ENCODE measurements around the gene GDAP1L1.
"Not testable (repeated sequence)": the region's sequence is repeated elsewhere in the genome, so short reads cannot be mapped to it uniquely, and the experiment has no call there.

GDAP1L1 gene

GRCh38 chr20:44291754-44292153 is 44.6 kb downstream of the GDAP1L1 start:
- no peak overlapping the region for H3K4me3 ChIP-seq (ENCODE audit: insufficient read length, low read depth)
- H3K9me3 ChIP-seq (ENCODE audit: insufficient read depth, low read length), result 0 out of 2 replicates have a peak, but pooled peaks cover 7% of the 10 kb centered on the region
- no peak overlapping the region for H3K9ac ChIP-seq (ENCODE audit: insufficient read length, low read depth)
- no peak for TF ChIP-seq SUZ12 (IDR thresholded peaks at IDR 0.05; ENCODE audit: extremely low read depth, insufficient read depth, insufficient read length)
- no peak for TF ChIP-seq YY1 (IDR thresholded peaks at IDR 0.05; ENCODE audit: insufficient read depth, insufficient read length)
- TF ChIP-seq ZNF274 (IDR thresholded peaks at IDR 0.05; ENCODE audit: low read depth, low read length), result no peak
- H3K36me3 ChIP-seq (ENCODE audit: insufficient read depth, insufficient read length, low read length), result no peaks in the 10 kb centered on the region
- no peak for DNase-seq (ENCODE audit: low read depth, low spot score)
- H3K27me3 ChIP-seq (ENCODE audit: insufficient read depth, insufficient read length), result no peaks in the 10 kb centered on the region
- peaks cover 3% of the 10 kb centered on the region for H3K4me1 ChIP-seq (ENCODE audit: insufficient read depth, insufficient read length)

GRCh38 chr20:44296011-44296410 is 48.9 kb downstream of the GDAP1L1 start:
- Histone ChIP-seq H3K27me3 (ENCODE audit: insufficient read depth, insufficient read length) (no peaks in the 10 kb centered on the region), H3K9me3 (ENCODE audit: insufficient read depth, low read length) (no peaks in the 10 kb centered on the region), H3K36me3 (ENCODE audit: insufficient read depth, insufficient read length, low read length) (no peaks in the 10 kb centered on the region), H3K4me1 (ENCODE audit: insufficient read depth, insufficient read length) (peaks cover 3% of the 10 kb centered on the region), H3K9ac (ENCODE audit: insufficient read length, low read depth) (no peak overlapping the region), H3K4me3 (ENCODE audit: insufficient read length, low read depth) (no peak overlapping the region)
- TF ChIP-seq SUZ12 (IDR thresholded peaks at IDR 0.05; ENCODE audit: extremely low read depth, insufficient read depth, insufficient read length) (no peak), ZNF274 (IDR thresholded peaks at IDR 0.05; ENCODE audit: low read depth, low read length) (no peak), YY1 (IDR thresholded peaks at IDR 0.05; ENCODE audit: insufficient read depth, insufficient read length) (no peak)
- no peak for DNase-seq (ENCODE audit: low read depth, low spot score)

- no peak overlapping the region for H3K9ac ChIP-seq (ENCODE audit: insufficient read length, low read depth)
- H3K36me3 ChIP-seq (ENCODE audit: insufficient read depth, insufficient read length, low read length), result no peaks in the 10 kb centered on the region
- no peak overlapping the region for H3K4me3 ChIP-seq (ENCODE audit: insufficient read length, low read depth)
- peaks cover 3% of the 10 kb centered on the region for H3K4me1 ChIP-seq (ENCODE audit: insufficient read depth, insufficient read length)
- no peaks in the 10 kb centered on the region for H3K27me3 ChIP-seq (ENCODE audit: insufficient read depth, insufficient read length)
- no peak for DNase-seq (ENCODE audit: low read depth, low spot score)
- TF ChIP-seq YY1 (IDR thresholded peaks at IDR 0.05; ENCODE audit: insufficient read depth, insufficient read length) (no peak), ZNF274 (IDR thresholded peaks at IDR 0.05; ENCODE audit: low read depth, low read length) (no peak), SUZ12 (IDR thresholded peaks at IDR 0.05; ENCODE audit: extremely low read depth, insufficient read depth, insufficient read length) (no peak)
- no peaks in the 10 kb centered on the region for H3K9me3 ChIP-seq (ENCODE audit: insufficient read depth, low read length)
Measured at GRCh38 chr20:44297721-44298120, 50.6 kb downstream of the GDAP1L1 start.

GRCh38 chr20:44299011-44299535 is 52.0 kb downstream of the GDAP1L1 start:
- not testable (repeated sequence) for H3K4me1 ChIP-seq (ENCODE audit: insufficient read depth, insufficient read length); DNase-seq (ENCODE audit: low read depth, low spot score); H3K9me3 ChIP-seq (ENCODE audit: insufficient read depth, low read length); H3K36me3 ChIP-seq (ENCODE audit: insufficient read depth, insufficient read length, low read length); H3K27me3 ChIP-seq (ENCODE audit: insufficient read depth, insufficient read length); H3K4me3 ChIP-seq (ENCODE audit: insufficient read length, low read depth); H3K9ac ChIP-seq (ENCODE audit: insufficient read length, low read depth)

GRCh38 chr20:44301285-44301684 is 54.2 kb downstream of the GDAP1L1 start:
- H3K9me3 ChIP-seq (ENCODE audit: insufficient read depth, low read length), result no peaks in the 10 kb centered on the region
- H3K27me3 ChIP-seq (ENCODE audit: insufficient read depth, insufficient read length), result no peaks in the 10 kb centered on the region
- no peak overlapping the region for H3K9ac ChIP-seq (ENCODE audit: insufficient read length, low read depth)
- no peaks in the 10 kb centered on the region for H3K4me1 ChIP-seq (ENCODE audit: insufficient read depth, insufficient read length)
- TF ChIP-seq YY1 (IDR thresholded peaks at IDR 0.05; ENCODE audit: insufficient read depth, insufficient read length), result no peak
- TF ChIP-seq ZNF274 (IDR thresholded peaks at IDR 0.05; ENCODE audit: low read depth, low read length), result no peak
- no peak for TF ChIP-seq SUZ12 (IDR thresholded peaks at IDR 0.05; ENCODE audit: extremely low read depth, insufficient read depth, insufficient read length)
- H3K4me3 ChIP-seq (ENCODE audit: insufficient read length, low read depth), result no peak overlapping the region
- no peaks in the 10 kb centered on the region for H3K36me3 ChIP-seq (ENCODE audit: insufficient read depth, insufficient read length, low read length)
- DNase-seq (ENCODE audit: low read depth, low spot score), result no peak

- Histone ChIP-seq H3K9ac (ENCODE audit: insufficient read length, low read depth) (no peak overlapping the region), H3K4me1 (ENCODE audit: insufficient read depth, insufficient read length) (no peaks in the 10 kb centered on the region), H3K27me3 (ENCODE audit: insufficient read depth, insufficient read length) (no peaks in the 10 kb centered on the region), H3K36me3 (ENCODE audit: insufficient read depth, insufficient read length, low read length) (peaks cover 7% of the 10 kb centered on the region), H3K9me3 (ENCODE audit: insufficient read depth, low read length) (no peaks in the 10 kb centered on the region), H3K4me3 (ENCODE audit: insufficient read length, low read depth) (no peak overlapping the region)
- DNase-seq (ENCODE audit: low read depth, low spot score), result no peak
- TF ChIP-seq YY1 (IDR thresholded peaks at IDR 0.05; ENCODE audit: insufficient read depth, insufficient read length) (no peak), ZNF274 (IDR thresholded peaks at IDR 0.05; ENCODE audit: low read depth, low read length) (no peak), SUZ12 (IDR thresholded peaks at IDR 0.05; ENCODE audit: extremely low read depth, insufficient read depth, insufficient read length) (no peak)
Measured at GRCh38 chr20:44302026-44302669, 55.0 kb downstream of the GDAP1L1 start.

GRCh38 chr20:44302736-44303135 is 55.6 kb downstream of the GDAP1L1 start:
- peaks cover 7% of the 10 kb centered on the region for H3K36me3 ChIP-seq (ENCODE audit: insufficient read depth, insufficient read length, low read length)
- no peaks in the 10 kb centered on the region for H3K27me3 ChIP-seq (ENCODE audit: insufficient read depth, insufficient read length)
- no peak overlapping the region for H3K4me3 ChIP-seq (ENCODE audit: insufficient read length, low read depth)
- no peaks in the 10 kb centered on the region for H3K9me3 ChIP-seq (ENCODE audit: insufficient read depth, low read length)
- no peaks in the 10 kb centered on the region for H3K4me1 ChIP-seq (ENCODE audit: insufficient read depth, insufficient read length)
- DNase-seq (ENCODE audit: low read depth, low spot score), result no peak
- no peak for TF ChIP-seq ZNF274 (IDR thresholded peaks at IDR 0.05; ENCODE audit: low read depth, low read length)
- no peak for TF ChIP-seq SUZ12 (IDR thresholded peaks at IDR 0.05; ENCODE audit: extremely low read depth, insufficient read depth, insufficient read length)
- no peak for TF ChIP-seq YY1 (IDR thresholded peaks at IDR 0.05; ENCODE audit: insufficient read depth, insufficient read length)
- H3K9ac ChIP-seq (ENCODE audit: insufficient read length, low read depth), result no peak overlapping the region

Measured in NT2/D1 (cell line).